Coronary artery (tissue), 2 donors: ENCODE data around the gene FBXW9.
A peak's percentile ranks its signal among the peaks of the same experiment; 100 is the strongest.
"Not testable (repeated sequence)": the region's sequence is repeated elsewhere in the genome, so short reads cannot be mapped to it uniquely, and the experiment has no call there.

Source experiments
- DNase-seq: peaks from one replicate; pipeline ENCODE4 v3.0.0-alpha.2; 2017; ENCODE audit warnings: low spot score
- H3K27ac ChIP-seq, 2 donors: fragments of 200-600 bp; sonication (generic); one replicate each; pipeline ENCODE4 v1.5.1; 2016 to 2019
- H3K4me3 ChIP-seq: fragments of 200-600 bp; sonication (generic); 2 replicates; pipeline ENCODE4 v1.5.1; 2016; ENCODE audit warnings: mild to moderate bottlenecking, moderate library complexity
- CTCF ChIP-seq: fragments of 200-600 bp; sonication (generic); IDR thresholded peaks from one replicate; pipeline ENCODE4 v1.5.1; 2019; ENCODE audit warnings: antibody characterized with exemption

FBXW9 gene

GRCh38 chr19:12731337-12731736 lies 34.9 kb upstream of the FBXW9 start:
- no peak for DNase-seq
- H3K4me3 ChIP-seq: no peak overlapping the region
- H3K27ac ChIP-seq: no peak overlapping the region
- no peak for TF ChIP-seq CTCF

GRCh38 chr19:12730064-12730463 lies 33.6 kb upstream of the FBXW9 start:
- no peak for TF ChIP-seq CTCF
- DNase-seq: no peak
- no peak overlapping the region for H3K27ac ChIP-seq
- no peak overlapping the region for H3K4me3 ChIP-seq

GRCh38 chr19:12727745-12728433 lies 31.5 kb upstream of the FBXW9 start:
- TF ChIP-seq CTCF: no peak
- no peak overlapping the region for H3K4me3 ChIP-seq
- no peak overlapping the region for H3K27ac ChIP-seq
- DNase-seq: no peak

DNA sequence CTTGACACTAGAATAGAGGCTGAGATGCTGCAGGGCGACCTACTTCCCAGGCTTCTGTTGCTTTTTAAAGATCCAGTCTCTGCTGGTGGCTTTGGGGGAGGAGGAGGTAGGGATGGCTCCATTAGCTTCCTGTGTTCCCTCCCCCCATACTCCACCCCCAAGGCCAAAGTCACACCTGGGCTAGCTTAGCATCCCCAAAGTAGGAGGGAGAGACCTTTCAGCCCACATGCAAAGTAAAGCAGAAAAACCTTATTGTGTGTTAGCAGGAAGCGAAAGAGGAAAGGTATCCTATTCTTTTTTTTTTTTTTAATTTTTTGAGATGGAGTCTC lies 30.5 kb upstream of the FBXW9 start:
- H3K27ac ChIP-seq: no peak overlapping the region
- TF ChIP-seq CTCF: no peak
- no peak overlapping the region for H3K4me3 ChIP-seq
- no peak for DNase-seq

GRCh38 chr19:12725612-12726011 lies 29.2 kb upstream of the FBXW9 start:
- not testable (repeated sequence) for DNase-seq, H3K27ac ChIP-seq, H3K4me3 ChIP-seq

DNA sequence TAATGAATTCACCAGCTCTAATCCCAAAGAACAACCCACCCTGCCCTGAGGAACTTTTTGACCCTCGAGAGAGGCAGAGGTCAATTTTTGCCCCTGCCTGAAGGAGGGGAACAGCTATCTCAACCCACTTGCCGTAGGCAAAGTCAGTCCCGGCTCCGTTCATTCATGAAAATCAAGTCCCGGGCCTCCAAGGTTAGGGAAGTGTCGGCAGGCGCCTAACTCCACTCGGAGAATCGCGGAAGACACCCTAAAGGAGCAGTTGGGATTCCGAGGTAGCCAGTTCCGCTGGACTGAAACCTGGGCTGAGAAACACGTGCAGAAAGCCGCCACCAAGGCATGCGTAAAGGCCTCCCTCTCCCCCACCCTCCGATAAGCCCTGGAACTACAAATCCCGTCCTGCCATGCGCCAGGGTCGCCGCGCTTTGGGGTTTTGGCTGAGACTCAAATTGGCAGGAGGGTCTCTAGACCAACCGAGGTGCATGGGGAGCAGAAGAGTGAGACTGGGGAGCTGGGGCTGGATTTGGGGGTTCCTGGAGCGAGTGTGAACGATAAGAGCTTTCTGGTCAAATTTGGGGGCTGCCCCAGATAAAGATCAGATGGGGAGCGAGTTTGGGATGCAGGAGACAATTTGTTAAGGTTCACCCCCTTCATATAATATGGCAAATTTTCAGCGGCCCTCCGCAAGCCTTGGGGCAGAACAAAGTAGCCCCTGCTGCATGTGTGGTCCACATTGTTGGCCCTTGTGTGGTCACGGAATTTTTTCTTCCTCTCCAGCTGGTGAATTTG lies 27.4 kb upstream of the FBXW9 start, which contains the start of gene TNPO2:
TSS of gene TNPO2 (minus strand) at position 292 of the 786 bp plus-strand sequence. CDS start 2,955 bp downstream, outside the sequence.
- no peak for DNase-seq
- TF ChIP-seq CTCF: no peak
- Histone ChIP-seq H3K27ac (peak within 1 kb of the TSS; percentile 82 to 95), H3K4me3 (peak within 1 kb of the TSS; percentile 91)

DNA sequence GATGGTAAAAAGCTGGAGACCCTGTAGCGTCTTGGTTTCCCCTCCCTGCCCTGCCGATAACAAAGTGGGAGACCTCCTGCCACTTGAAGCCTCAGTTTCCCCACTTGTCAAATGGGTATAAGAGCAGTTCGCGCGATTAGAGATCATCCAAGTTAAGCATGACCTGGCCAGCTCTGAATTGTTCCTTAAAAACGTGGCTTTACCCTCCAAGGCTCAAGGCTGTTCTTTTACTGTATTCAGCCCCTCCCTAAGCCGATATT lies 26.9 kb upstream of the FBXW9 start:
- Histone ChIP-seq H3K27ac (peak overlapping the region; percentile 82 to 95), H3K4me3 (peak overlapping the region; percentile 91)
- no peak for TF ChIP-seq CTCF
- no peak for DNase-seq
